Activated CD8-positive, alpha-beta T cell treated with anti-CD3 and anti-CD28 coated beads for 36 hours (primary cell): ENCODE results near the gene SYT13. TPM values are rescaled to one million over a fixed set of nuclear protein-coding genes. Genes with fewer than 3 reads are reported as not detected.

Experiments used
- ATAC-seq: fragments of 200-7000 bp; cut with Tn5 transposase; one replicate; pipeline ENCODE4 v1.10.0; 2021; ENCODE audit warnings: mild to moderate bottlenecking, moderate library complexity
- CTCF ChIA-PET: fragments of 350-600 bp; sonication (Branson Sonifier 250); formaldehyde crosslinking; loops from one replicate; lab custom pipeline; 2021; ENCODE audit warnings: antibody characterized with exemption; lab: Charles Lee
- POLR2A ChIA-PET: fragments of 350-600 bp; sonication (Branson Sonifier 250); formaldehyde crosslinking; loops from one replicate; lab custom pipeline; 2021; ENCODE audit warnings: antibody characterized with exemption; lab: Charles Lee
- DNase-seq: peaks from one replicate; pipeline ENCODE4 v3.0.0-alpha.2; 2020
- H3K27ac Mint-ChIP-seq: one replicate; pipeline ENCODE4 v1.8.0; 2021; ENCODE audit warnings: mild to moderate bottlenecking, mixed read lengths
- H3K27me3 Mint-ChIP-seq: one replicate; pipeline ENCODE4 v1.8.0; 2021; ENCODE audit warnings: mixed read lengths
- H3K36me3 Mint-ChIP-seq: one replicate; pipeline ENCODE4 v1.8.0; 2021; ENCODE audit warnings: low read depth, mixed read lengths
- H3K4me1 Mint-ChIP-seq: one replicate; pipeline ENCODE4 v1.8.0; 2021; ENCODE audit warnings: low read depth, mixed read lengths
- H3K4me3 Mint-ChIP-seq: one replicate; pipeline ENCODE4 v1.8.0; 2021; ENCODE audit warnings: mild to moderate bottlenecking, moderate library complexity, mixed read lengths
- H3K9me3 Mint-ChIP-seq: one replicate; pipeline ENCODE4 v1.8.0; 2021; ENCODE audit warnings: mixed read lengths
- CTCF ChIP-seq: fragments of 200-600 bp; IDR thresholded peaks from one replicate; pipeline ENCODE4 v1.8.0; 2022; ENCODE audit warnings: antibody characterized with exemption, mild to moderate bottlenecking
- intact Hi-C: fragments of 100-400 bp; cut with micrococcal nuclease; formaldehyde crosslinking; loops from one replicate; pipeline ENCODE4 v1.10.0; 2022
- total RNA-seq, 2 experiments: library from RNA; stranded (reverse); gene quantifications; one replicate each; pipeline ENCODE4 v1.2.3, GENCODE V29; 2021

SYT13 gene
- total RNA-seq, 2 experiments from 2014 or later: not detected

DNA sequence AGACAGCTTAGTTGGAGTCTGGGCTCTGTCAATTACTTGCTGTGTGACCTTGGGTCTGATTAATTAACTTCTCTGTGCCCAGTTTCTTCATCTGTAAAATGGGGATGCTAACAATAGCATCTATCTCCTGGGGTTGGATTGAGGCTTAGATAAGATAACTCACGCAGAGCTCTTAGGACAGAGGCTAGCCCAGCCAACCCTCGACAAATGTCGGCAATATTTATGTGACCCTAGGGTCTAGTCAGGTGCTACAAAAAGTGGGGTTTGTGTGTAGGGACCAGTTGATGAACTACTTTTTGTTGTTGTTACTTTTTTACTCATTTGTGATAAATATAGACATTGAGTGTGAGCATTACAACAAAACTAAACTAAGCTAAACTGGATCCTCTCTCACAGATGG is 22.4 kb downstream of the SYT13 start:
- CTCF ChIA-PET: interaction anchor here (1.1 to 1.2 kb wide), 2 partner anchors 159 to 327 kb away, joined by 4 read pairs; no protein-coding TSS in a partner anchor
- ATAC-seq: no peak
- H3K36me3 Mint-ChIP-seq: no peaks in the 10 kb centered on the region

GRCh38 chr11:45262900-45263299 is 23.2 kb downstream of the SYT13 start:
- H3K27me3 Mint-ChIP-seq: peaks cover 33% of the 10 kb centered on the region
- ATAC-seq: no peak
- no peak overlapping the region for H3K27ac Mint-ChIP-seq
- no peaks in the 10 kb centered on the region for H3K36me3 Mint-ChIP-seq
- intact Hi-C loops: no loop called here
- no peak for TF ChIP-seq CTCF
- no peaks in the 10 kb centered on the region for H3K9me3 Mint-ChIP-seq
- H3K4me1 Mint-ChIP-seq: no peaks in the 10 kb centered on the region
- POLR2A ChIA-PET: no interaction called here
- DNase-seq: no peak
- CTCF ChIA-PET: no interaction called here
- H3K4me3 Mint-ChIP-seq: no peak overlapping the region

More for the DNA sequence above, 22.4 kb downstream of the SYT13 start:
- intact Hi-C loops: no loop called here
- Mint-ChIP-seq H3K27me3 (peaks cover 37% of the 10 kb centered on the region), H3K4me1 (no peaks in the 10 kb centered on the region), H3K4me3 (no peak overlapping the region), H3K27ac (no peak overlapping the region), H3K9me3 (no peaks in the 10 kb centered on the region)
- POLR2A ChIA-PET: no interaction called here
- no peak for DNase-seq
- no peak for TF ChIP-seq CTCF

DNA sequence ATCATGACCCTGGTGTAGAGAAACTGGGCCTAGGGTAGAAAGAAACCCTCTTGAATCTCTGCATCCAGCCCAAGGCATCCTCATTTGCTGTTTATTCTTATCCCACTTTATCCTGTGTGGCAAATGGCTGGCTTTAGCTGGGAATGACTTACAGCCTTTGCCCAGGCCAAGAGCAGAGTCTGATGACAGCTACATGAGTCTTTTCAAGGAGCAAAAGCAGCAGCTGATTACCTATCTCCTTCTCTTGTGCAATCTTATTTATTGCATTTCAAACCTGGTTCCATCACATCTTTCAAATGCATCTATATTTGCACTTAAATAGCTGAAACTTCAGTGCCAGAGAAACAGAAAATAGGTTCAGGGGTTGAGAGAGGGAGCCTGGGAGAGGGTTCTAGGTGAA is 26.1 kb downstream of the SYT13 start:
- Mint-ChIP-seq H3K4me1 (no peaks in the 10 kb centered on the region), H3K9me3 (no peaks in the 10 kb centered on the region), H3K27me3 (peaks cover 25% of the 10 kb centered on the region), H3K36me3 (no peaks in the 10 kb centered on the region), H3K4me3 (no peak overlapping the region), H3K27ac (no peak overlapping the region)
- ChIA-PET POLR2A (no interaction called here), CTCF (interaction anchor here (1.5 kb wide), 1 partner anchor 8 kb away, joined by 3 read pairs; no protein-coding TSS in a partner anchor)
- DNase-seq (no peak), ATAC-seq (no peak)
- TF ChIP-seq CTCF: no peak
- intact Hi-C loops: no loop called here

DNA sequence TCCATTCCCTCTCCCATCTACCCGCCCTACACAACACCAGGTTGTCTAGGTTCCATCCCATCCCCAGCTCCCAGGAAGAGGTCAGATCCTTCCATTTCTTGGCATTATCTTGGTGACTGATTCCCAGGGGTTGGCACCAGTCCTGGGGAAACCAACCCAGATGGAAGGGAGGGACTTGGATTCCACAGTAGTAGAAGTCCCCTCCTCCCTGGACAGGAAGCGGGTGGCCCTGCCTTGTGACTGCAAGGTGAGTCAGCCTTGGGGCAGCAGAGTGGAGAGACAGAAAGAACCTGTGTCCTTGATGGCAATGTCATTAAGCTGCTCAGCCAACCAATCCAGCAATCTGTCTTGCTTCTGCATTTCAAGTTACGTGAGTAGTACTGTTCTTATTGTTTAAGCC is 26.5 kb downstream of the SYT13 start:
- CTCF ChIA-PET: no interaction called here
- no peak for ATAC-seq
- no peak for TF ChIP-seq CTCF

DNA sequence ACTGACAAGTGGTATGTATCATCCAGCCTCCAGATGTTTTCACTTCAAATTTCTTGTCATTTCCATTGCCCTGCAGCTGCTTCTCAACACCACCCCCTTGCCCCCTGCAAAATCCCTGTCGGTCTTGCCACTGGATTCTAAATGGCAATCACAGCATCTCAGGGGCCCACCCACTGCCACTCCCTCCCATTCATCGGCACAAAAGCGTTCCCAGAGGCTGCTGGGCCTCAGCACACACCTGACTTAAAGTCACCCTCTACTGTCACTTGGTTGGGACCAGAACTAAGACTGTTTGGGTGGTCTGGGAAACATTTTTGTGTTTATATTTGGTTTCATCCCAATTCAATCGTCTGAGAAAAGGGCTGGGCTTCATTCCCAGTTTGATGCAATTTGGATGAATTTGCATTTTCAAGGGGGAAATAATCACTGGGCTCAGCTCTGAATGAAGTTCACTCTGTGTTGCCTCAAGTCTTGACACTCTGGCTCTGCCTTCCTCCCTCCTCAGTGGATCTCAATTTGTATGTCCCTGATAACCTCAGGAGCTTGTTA is 27.1 kb downstream of the SYT13 start:
- Mint-ChIP-seq H3K27me3 (peaks cover 17% of the 10 kb centered on the region), H3K36me3 (no peaks in the 10 kb centered on the region), H3K4me1 (no peaks in the 10 kb centered on the region), H3K27ac (no peak overlapping the region), H3K4me3 (no peak overlapping the region), H3K9me3 (no peaks in the 10 kb centered on the region)
- TF ChIP-seq CTCF: no peak
- DNase-seq (no peak), ATAC-seq (no peak)
- intact Hi-C loops: no loop called here
- ChIA-PET POLR2A (no interaction called here), CTCF (interaction anchor here (1.1 kb wide), 1 partner anchor 149 kb away, joined by 3 read pairs; no protein-coding TSS in a partner anchor)

More for the DNA sequence above, 26.5 kb downstream of the SYT13 start:
- Mint-ChIP-seq H3K36me3 (no peaks in the 10 kb centered on the region), H3K27me3 (peaks cover 21% of the 10 kb centered on the region), H3K4me1 (no peaks in the 10 kb centered on the region), H3K4me3 (no peak overlapping the region), H3K27ac (no peak overlapping the region), H3K9me3 (no peaks in the 10 kb centered on the region)
- POLR2A ChIA-PET: no interaction called here
- intact Hi-C loops: no loop called here
- no peak for DNase-seq
